Measurements from ENCODE around the gene POU2F1. TPM values are rescaled to one million over a fixed set of nuclear protein-coding genes. Genes with fewer than 3 reads are reported as not detected.

POU2F1 gene
- total and polyA plus RNA-seq, 12 donors = 1.3 to 13.9 (median 10.1) TPM

GRCh38 chr1:167178831-167179230 lies 41.9 kb upstream of the POU2F1 start:
- Histone ChIP-seq H3K36me3 (no peaks in the 10 kb centered on the region), H3K27me3 (peaks cover 0 to 9% (median 0%) of the 10 kb centered on the region in 7 donors), H3K9me3 (no peaks in the 10 kb centered on the region), H3K4me1 (no peaks in the 10 kb centered on the region), H3K4me3 (no peak overlapping the region), H3K27ac (no peak overlapping the region)
- DNase-seq = no peak
- WGBS, 2 donors = 0% methylated on average over 1 of the region's 1 CpG
- ATAC-seq = no peak
- TF ChIP-seq CTCF (IDR thresholded peaks at IDR 0.05) = no peak
- intact Hi-C loops (cut with DNase I) = no loop called here

GRCh38 chr1:167182571-167183320 lies 37.9 kb upstream of the POU2F1 start:
- Histone ChIP-seq H3K4me1 (peaks cover 0 to 7% (median 0%) of the 10 kb centered on the region in 9 donors), H3K4me3 (no peak overlapping the region), H3K36me3 (no peaks in the 10 kb centered on the region), H3K9me3 (no peaks in the 10 kb centered on the region), H3K27ac (no peak overlapping the region), H3K27me3 (no peaks in the 10 kb centered on the region)
- DNase-seq = no peak
- intact Hi-C loops (cut with DNase I) = no loop called here
- no peak for ATAC-seq
- TF ChIP-seq CTCF (IDR thresholded peaks at IDR 0.05) = no peak

- intact Hi-C loops (cut with DNase I) = no loop called here
- H3K9me3 ChIP-seq = no peaks in the 10 kb centered on the region
- no peaks in the 10 kb centered on the region for H3K36me3 ChIP-seq
- WGBS, 2 donors = 75 to 88% methylated on average over 2 of the region's 2 CpGs
- no peak for TF ChIP-seq CTCF (IDR thresholded peaks at IDR 0.05)
- H3K27ac ChIP-seq = no peak overlapping the region
- ATAC-seq = no peak
- no peak overlapping the region for H3K4me3 ChIP-seq
- H3K27me3 ChIP-seq = no peaks in the 10 kb centered on the region
- peaks cover 0 to 7% (median 0%) of the 10 kb centered on the region in 9 donors for H3K4me1 ChIP-seq
- DNase-seq = no peak
Observed at GRCh38 chr1:167184081-167184480, 36.6 kb upstream of the POU2F1 start.

- ATAC-seq (no peak), DNase-seq (no peak)
- intact Hi-C loops (cut with DNase I) = no loop called here
- H3K4me1 ChIP-seq = peaks cover 0 to 7% (median 0%) of the 10 kb centered on the region in 9 donors
- no peak overlapping the region for H3K4me3 ChIP-seq
- no peaks in the 10 kb centered on the region for H3K9me3 ChIP-seq
- 90 to 94% methylated on average over 3 of the region's 3 CpGs for whole genome bisulfite sequencing, 2 donors
- no peak for TF ChIP-seq CTCF (IDR thresholded peaks at IDR 0.05)
- H3K27me3 ChIP-seq = no peaks in the 10 kb centered on the region
- H3K27ac ChIP-seq = no peak overlapping the region
- no peaks in the 10 kb centered on the region for H3K36me3 ChIP-seq
Observed at GRCh38 chr1:167185062-167185461, 35.6 kb upstream of the POU2F1 start.
